ENCODE data around the gene SLC9C1.

The SLC9C1 gene

DNA sequence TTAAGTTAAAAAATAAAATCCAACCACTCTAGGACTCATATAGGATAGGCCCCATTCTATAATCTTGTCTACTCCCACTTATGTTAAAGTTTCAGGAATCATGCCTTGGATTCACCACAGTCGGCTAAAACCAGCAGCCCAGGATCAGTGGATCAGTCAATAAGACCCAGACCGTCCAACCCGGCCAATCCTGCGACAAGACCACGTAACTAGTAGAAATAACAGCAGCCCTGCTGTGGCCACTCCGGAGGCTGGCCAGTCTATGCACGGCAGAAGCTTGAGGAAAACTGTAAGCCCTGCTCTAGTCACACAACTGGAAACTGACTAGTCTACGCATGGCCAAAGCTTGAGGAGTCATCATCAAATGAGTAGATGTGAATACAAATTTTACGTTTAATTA is 12.8 kb upstream of the SLC9C1 start:
- no peak for DNase-seq (ENCODE audit: low read depth)

DNA sequence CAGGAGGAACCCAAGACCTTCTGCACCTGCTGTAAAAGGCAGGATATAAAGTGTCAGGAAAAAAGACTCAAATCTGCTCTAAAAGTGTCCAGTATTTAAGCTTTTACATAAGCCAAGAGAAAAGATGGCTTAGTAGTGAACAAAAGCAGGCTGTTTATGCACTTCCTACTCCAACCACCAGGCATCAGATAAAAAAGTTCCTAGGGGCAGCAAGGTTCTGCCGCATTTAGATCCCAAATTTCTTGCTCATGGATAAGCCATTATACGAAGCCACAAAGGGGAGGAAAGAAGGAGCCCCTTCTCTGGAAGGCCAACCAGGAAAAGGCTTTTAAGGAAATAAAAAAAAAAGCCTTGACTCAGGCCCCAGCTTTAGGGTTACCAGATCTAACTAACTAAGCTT is 10.6 kb upstream of the SLC9C1 start:
- no peak for DNase-seq (ENCODE audit: low read depth)

DNA sequence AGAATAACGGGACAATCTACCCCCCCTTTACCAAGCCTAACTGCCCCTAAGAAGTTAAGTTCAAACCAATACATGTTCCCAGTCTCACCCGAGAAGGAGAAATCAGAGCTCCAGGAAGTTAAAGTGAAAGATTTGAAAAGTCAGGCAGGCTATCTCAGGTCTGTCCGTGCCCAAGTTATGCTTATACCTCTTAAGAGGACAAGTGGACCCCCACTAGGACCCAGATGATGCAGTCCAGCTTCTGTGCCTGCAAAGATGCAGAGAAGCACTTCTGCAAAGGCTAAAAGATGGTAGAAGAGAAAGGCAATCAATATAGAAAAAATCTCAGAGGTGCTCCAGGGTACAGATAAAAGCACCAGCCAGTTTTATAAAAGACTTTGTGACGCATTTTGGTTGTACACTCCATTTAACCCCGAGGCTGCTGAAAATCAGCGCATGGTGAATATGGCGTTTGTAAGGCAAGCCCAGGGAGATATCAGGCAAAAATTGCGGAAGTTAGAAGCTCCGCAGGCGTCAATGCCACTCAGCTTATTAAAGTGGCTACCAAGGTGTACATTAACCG is 9.8 kb upstream of the SLC9C1 start:
- DNase-seq (ENCODE audit: low read depth), result no peak

DNA sequence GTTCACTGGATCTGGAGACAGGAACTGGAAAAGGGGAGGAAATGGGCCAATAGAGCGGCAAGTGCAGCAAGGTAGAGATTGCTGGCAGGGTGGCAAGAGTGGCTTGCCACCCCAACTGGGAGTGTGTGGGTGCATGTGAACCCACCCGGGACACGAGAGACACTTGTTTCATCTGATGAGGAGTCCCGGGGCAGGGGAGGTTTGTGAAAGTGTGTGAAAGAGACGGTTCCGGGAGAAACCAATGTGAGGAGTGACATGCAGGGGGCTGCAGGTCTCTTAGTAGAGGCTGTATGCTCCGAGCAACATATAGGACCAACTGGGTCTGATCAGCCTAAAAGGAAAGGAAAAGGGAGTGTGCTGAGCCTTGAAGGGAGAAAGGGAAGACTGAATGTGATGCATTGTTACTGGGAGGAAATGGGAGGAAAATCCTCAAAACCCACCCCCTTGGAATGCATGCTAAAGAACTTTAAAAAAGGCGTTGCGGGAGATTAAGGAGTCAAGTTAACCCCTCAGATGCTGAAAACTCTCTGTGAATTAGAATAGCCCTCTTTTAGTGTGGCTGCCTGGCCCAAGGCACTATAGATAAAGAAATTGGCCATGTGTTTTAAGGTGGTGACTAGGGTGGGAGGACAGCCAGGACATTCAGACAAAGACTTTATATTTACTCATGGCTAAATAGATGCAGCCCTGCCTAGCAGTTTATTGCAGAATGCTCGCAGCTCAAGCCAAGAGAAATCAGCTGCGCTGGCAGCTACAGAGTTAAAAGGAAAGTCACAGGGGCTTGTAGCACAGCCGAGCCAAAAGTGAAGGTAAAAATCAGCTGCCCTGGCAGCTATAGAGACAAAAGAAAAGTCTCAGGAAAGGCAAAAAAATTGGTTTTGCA is 9.1 kb upstream of the SLC9C1 start:
- DNase-seq (ENCODE audit: low read depth), result no peak

DNA sequence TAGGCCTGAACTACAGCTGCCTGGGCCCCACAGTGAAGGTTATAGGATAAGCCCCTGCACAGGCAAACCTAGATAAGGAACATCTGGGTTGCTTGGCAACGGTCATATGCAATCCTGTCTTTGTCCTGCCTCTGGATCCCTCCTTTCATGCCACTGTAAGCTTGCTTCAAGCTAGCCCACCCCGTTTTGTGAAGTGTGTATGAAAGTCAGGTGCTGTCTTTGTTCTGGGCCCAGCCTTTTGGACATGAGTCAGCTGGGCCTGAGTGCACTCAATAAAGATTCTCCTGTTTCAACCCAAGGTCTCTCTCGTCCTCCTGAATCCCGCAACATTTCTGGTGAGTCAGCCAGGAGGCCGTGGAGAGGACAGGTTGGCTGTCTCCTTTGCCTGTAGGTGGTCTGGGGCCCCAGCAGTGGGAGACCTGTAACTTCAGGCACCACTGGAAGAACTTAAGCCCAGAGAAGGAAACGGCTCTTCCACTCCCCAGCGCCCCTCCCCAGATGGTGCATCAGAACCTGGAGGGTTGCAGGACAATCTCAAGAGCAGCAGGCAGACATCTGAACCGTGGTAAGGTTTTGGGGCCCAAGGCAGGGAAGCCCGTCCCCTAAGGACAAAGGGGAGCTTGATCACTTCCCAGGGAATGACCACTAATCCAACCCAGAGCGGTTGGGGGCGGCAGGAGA is 8.3 kb upstream of the SLC9C1 start:
- no peak for DNase-seq (ENCODE audit: low read depth)

DNA sequence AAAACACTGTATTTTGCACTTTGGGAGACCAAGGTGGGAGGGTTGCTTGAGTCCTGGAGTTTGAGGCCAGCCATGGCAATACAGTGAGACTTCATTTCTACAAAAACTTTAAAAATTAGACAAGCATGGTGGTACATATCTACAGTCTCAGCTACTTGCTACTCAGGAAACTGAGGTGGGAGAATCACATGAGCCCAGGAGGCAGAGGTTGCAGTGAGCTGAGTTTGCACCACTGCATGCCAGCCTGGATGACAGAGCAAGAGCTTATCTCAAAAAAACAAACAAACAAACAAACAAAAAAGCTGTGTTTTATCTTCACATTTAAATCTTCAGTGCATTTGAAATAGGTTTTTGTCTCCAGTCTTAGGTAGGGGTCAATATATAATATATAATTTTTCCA is 4.8 kb upstream of the SLC9C1 start:
- no peak for DNase-seq (ENCODE audit: low read depth)

DNA sequence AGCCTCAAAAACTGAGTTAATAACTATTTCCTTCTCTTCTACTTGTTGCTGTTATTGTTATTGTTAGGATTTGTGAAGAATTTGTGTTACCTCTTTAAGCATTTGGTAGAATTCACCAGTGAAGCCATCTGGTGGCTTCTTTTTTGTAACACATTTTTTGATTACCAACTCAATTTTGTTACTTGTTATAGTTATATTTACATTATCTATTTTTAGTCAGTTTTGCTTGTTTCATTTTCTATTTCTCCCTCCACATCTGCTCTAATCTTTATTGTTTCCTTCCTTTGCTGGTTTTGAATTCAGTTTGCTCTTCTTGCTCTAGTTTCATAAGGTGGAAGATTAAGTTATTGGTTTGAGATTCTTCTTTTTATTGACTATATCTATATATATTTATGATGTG is 3.7 kb upstream of the SLC9C1 start:
- DNase-seq (ENCODE audit: low read depth), result no peak

DNA sequence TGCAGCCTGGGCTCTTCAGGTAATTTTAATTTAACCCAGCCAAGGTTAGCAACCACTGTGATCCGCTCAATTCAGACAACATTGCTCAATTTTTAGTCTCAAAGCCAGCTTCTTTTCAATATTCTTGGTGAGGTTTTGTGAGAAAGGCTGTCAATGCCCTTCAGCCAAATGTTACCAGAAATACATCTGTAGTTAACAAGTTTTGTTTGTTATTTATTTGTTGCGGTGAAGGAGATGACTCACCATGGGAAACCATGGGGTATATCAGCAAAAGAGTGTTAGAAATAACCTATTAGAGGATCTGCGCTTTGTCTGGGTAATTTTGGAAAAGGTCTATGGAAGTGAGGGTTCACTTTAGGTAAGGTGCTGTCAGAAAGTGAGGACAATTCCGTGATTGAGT is 5.0 kb downstream of the SLC9C1 start:
- no peak for DNase-seq (ENCODE audit: low read depth)

DNA sequence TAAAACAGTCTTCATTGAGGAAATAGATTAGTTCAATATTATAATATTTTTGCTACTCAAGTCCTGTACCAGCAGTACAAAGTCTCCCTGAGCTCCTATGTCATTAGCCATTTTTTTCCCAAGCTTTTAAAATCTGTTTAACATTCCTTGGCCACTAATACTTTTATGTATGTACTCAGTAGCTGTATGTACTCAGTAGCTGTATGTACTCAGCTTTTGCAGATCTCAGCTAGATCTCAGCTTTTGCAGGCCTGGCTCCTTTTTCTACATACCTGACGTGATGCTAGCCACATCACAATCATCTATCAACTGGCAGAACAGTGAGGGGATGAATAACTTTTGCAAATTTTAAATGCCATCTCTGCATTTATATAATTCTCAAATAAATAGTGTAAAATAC is 13.8 kb downstream of the SLC9C1 start:
- DNase-seq (ENCODE audit: low read depth), result no peak

DNA sequence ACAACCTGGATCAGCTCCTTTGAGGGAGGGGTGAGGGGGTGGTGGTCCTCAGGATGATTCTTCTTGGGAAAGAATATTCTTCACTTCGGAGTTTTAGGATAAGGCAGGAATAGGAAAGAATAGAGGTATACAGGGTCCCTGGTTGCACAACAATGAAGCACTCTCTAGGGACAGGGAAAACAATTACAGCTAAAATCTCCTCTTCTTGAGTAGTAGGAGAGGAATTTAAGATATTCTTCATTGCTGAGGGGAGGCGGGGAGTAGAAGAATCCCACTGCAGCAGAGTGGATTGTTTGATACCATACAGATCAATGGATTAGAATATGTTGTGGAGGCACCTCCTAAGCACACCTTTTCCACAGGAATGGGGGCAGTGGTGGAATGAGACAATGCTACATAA is 20.5 kb downstream of the SLC9C1 start:
- DNase-seq (ENCODE audit: low read depth), result no peak

DNA sequence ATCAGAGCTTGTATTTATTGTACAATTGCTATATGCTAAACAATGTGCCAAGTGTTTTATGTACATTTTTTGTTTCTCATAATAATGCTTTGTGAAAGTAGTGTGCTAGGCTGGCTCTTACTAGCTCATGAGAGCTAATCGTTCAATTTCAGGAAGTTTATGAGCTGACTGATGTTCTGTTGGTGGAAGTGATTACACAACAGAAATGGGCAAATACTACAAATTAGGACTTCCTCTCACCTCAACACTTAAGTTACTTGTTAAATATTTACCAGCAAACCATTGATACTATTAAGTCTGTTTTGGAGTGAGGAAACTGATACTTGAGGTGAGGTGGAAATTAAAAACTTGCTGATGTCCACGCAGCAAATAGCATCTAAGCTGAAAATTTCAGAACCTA is 32.3 kb downstream of the SLC9C1 start:
- DNase-seq (ENCODE audit: low read depth), result no peak

DNA sequence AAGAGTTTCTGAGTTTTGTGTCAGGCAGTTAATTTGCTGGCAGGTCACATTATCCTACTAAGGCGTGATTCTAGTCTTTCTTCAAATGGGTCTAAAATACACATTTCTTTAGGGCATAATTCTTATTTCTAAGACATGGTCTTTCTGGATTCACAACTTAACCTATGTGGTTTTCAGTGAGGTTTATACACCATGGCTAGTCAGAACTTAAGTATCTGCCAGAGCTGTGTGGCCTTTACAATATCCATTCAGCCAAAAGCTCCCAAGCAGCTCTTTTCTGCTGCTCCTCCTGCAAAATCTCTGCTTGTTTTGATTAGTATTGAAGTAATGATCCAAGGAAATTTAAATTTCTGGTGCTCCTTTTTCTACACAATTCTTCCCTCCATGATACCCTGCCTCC is 33.5 kb downstream of the SLC9C1 start:
- DNase-seq (ENCODE audit: low read depth), result no peak

DNA sequence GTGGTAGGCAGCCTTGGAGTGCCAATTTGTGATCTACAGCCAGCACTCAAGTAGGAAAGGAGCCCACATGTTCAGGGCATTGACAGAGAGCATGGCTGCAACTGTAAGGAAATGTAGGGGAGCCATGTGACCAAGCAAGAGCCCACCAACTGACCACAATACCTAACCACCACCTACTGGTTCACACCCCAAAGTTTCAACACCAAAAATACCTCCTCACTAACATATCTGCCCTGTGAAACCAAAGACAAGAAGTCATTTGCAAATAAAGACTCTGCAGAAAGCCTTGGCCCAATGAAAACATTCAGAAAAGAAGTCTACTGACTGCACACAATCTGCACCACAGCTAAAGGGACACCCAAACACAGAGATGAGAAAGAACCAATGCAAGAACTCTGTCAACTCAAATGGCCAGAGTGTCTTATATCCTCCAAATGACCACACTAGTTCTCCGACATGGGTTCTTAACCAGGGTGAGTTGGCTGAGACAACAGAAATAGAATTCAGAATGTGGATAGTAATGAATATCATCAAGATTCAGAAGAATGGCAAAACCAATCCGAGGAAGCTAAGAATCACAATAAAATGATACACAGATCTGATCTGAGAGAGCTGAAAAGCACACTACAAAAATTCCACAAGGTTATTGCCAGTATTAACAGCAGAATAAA is 40.6 kb downstream of the SLC9C1 start:
- no peak for DNase-seq (ENCODE audit: low read depth)

DNA sequence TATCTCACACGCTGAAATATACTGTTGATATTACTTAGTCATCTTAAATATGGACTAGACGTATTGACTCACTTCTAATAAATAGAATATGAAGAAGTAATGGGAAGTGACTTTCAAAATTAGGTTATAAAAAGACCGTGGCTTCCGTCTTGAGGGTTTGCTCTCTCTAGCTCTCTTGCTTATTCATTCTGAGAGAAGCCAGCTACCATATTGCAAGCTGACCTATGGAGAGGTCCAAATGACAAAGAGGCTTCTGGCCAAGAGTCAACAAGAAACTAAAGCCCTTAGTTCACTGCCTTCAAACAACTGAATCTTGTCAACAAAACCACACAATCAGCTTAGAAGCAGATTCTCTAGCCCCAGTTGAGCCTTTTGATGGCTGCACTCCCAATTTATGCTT is 46.1 kb downstream of the SLC9C1 start:
- no peak for DNase-seq (ENCODE audit: low read depth)

DNA sequence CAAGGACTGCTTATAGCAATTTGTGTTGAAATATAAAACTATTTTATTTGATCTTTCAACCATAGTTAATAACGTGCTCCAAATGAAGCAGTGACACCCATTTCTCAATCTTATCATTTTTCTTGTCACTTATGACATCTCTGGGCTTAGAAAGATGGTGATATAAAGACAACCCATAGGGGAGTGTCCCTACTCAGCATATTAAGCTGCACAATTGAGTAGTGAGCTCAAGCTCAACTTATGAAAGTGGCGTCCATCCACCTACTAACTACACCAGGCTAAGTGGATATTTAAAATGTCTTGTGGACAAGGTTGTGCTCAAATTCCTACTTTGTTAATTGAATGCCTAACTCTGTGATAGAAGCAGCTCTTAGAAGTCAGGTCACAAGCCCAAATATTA is 46.7 kb downstream of the SLC9C1 start:
- DNase-seq (ENCODE audit: low read depth), result no peak

DNA sequence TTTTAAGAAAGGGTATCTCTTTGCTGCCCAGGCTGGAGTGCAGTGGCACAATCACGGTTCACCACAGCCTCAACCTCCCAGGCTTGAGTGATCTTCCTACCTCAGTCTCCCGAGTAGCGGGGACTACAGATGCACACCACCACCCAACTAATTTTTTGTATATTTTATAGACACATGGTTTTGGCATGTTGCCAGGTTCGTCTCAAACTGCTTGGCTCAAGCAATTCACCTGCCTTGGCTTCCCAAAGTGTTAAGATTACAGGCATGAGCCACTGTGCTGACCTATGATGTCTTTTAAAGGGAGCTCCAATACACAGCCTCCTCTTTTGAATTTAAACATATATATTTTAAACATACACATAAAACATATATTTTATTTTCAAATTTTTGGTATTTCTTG is 60.9 kb downstream of the SLC9C1 start:
- DNase-seq (ENCODE audit: low read depth), result no peak

DNA sequence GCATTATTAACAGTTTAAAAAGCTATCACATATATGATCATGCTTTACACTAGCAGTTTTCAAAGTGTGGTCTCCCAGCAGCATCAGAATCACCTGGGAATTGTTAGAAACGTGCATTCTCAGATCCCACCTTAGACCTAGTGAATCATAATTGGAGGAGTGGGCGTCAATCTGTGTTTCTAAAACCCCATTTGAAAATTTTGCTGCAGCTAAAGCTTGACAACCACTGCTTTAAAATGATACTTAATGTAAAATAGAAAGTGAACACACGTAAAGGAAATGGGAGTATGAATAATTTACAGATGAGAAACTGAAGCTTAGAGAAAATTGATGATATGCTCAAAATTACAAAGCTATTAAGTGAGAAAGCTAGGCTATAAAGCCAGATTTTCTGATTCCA is 62.3 kb downstream of the SLC9C1 start:
- no peak for DNase-seq (ENCODE audit: low read depth)

DNA sequence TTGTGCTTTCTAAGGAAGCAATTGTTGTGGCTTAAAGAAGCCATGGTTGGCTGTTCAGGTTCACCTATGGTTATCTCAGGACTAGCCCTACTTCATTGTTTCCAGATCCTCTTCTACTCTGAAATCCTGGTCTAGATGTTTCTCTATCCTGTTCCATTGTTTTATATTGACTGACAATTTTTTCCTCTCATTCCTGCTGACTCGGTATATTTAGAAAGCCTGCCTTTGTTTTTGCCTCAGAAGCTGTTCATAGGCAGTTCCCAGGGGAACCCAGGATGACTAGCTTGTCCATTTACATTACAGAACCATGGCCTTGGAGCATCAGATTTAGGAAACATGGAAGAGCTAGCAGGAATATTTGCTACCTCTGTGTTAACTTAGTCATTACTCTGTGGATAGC is 64.0 kb downstream of the SLC9C1 start:
- no peak for DNase-seq (ENCODE audit: low read depth)

DNA sequence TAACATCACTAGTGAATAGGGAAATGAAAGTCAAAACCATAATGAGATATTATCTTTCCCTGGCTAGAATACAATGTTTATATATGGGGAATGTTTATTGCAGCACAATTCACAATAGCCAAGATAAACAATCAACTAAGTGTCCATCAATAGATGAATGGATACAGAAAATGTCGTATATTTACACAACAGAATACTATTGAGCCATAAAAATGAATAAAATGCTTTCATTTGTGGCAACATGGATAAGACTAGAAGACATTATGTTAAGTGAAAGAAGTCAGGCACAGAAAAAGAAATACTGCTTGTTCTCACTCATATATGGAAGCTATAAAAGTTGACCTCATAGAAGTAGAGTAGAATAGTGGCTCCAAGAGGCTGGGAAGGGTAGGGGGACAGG is 65.2 kb downstream of the SLC9C1 start:
- DNase-seq (ENCODE audit: low read depth), result no peak

DNA sequence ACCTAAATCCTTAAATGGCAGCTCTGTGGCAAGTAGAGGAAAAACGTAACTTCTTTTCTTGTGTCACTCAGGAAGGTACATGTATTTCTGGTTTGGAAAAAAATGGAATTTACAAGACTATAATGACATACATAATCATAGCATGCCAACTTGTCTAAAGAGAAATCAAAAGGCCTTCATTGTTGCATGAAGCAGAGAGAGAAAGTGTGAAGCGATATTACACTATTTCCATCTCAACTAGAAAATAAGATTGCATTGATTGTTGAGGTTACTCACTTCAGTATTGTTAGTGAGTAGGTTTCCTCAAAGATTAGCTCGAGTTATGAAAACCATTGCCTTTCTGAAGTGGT is 93.7 kb downstream of the SLC9C1 start:
- DNase-seq (ENCODE audit: low read depth), result no peak

DNA sequence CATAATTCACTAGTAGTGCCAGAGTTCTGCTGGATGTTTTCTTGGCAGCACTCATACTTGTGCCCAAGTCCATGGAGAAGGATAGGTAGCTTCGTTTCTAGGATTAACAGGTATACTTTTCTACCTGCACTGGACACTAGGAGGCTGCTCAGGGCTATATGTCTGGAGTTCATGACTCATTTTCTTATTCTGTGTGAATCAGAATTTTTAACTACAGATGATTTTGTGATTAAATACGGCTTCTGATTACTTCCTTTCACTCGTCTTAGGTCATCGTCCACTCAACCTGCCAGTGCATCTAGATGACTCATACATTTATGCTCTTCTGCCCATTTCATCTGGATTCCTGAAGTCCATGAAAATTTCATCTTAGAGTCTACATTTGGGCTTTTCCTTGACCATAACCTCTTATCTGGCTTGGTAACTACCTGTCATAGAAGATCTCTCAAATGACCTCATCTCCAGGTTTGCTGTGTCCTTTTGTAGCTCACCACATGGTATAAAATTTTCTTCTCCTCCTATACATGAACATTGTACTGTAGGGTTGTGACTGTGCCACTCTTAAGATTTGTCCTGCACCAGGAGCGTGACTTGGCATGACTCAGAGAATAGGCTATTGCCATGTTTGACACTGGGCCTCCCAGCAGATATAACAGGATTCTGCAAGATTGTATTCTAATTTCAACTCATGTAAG is 94.2 kb downstream of the SLC9C1 start:
- no peak for DNase-seq (ENCODE audit: low read depth)

DNA sequence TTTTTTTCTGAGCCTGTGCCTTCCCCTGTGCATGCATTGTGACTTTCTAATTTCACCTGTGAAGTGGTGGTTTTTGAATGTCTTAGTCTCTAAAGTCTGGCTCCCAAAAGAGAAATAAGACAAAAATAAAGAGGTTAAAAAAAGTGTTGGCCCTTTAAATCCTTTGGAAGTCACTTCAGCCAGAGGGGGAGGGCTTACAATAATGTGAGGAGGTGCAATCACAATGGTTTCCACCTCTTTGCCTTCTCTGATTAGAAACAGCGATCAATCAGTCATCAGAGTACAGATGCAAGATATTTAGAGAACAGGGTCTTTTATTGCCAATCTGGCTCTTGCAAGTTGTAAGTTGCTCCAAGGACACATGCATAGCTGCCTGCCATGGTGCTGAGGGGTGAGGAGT is 96.9 kb downstream of the SLC9C1 start:
- DNase-seq (ENCODE audit: low read depth), result no peak
